ENCODE data around the gene HACE1.

Gene HACE1

GRCh38 chr6:104685871-104686549 lies 173.7 kb downstream of the HACE1 start:
- no peak for DNase-seq (ENCODE audit: low read depth)

DNA sequence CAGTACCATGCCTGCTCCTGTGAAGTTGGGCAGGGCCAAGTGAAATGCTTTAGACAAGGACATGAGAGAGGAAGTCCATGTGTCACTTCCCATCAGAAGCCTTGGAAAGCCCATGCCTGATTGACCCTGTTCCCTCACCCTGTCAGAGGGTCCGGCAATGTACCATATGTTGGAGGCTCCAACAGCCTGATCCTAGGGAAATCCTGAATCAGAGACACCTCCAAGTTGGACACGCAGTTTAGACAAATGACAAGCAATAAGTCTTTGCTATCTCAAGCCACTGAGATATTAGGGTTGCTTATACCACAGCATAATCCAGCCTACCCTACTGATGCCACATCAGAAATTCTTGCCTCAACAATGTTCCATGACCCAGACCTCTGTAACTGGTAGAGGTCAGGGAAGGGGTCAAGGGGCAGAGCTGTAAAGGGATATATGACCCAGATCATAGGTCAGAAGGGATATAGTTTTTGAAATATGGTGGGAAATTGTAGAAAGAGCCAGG lies 174.8 kb downstream of the HACE1 start:
- DNase-seq (ENCODE audit: low read depth): no peak

DNA sequence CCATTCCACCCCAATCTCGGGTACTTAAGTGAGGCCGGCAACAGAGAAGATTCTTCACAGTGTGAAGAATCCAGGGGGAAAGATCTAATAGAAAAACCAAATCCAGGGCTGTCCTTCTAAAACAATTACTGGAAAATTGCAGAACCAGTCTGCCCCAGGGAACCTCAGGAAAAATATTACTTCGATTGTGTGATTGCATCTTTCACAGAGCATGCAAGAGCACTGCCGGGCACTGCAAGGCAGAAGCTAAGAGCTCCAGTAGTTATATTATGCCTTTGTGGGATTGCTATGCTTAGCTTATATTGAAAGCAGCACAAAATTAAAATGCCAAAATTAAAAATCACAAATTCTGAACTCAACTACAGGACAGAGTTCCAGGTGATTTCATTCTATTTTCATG lies 175.9 kb downstream of the HACE1 start:
- DNase-seq (ENCODE audit: low read depth): no peak

DNA sequence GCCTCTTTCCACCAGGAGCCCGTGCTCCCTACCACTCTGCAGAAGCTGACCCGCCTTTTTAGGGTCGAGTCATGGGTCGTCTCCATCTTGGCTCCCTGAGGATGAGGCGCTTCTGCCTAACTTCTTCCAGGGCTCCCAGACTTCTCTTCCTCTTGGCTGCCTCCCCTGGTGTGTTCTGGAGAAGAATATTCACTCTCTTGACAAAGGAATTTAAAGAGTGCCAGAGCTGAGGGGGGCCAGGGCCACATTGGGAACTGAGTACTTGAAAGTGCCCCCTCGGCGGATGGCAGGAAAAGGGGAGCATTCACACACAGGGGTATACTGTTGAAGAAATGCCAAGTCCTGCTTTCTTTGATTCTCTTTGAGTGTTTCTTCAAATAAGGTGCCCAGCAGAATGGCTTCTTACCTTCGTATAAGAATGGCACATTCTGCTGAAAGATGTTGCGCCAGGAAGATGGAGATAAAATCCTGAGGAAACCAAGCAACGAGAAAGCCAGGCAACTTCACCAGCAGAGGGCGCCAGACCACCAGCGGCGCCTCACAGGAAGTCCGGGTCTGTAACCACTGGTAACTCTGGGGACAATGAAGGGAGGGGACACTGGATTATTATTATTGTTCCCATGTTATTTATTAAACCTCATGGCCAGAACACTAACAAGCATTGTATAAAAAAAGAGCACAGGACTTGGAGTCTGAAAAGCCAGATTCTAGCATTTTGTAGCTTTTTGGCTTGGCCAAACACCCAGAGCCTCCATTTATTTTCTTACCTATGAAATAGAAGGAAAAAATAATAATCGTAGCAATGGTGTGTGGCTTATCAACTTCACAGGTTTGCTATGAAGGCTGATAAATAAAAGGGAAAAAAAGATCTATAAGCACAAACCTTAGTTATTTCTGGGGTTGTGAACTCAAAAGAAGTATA lies 176.7 kb downstream of the HACE1 start:
- peak; percentile 9 for DNase-seq (ENCODE audit: low read depth)

- DNase-seq (ENCODE audit: low read depth): no peak
These were observed 179.2 kb downstream of the HACE1 start for GRCh38 chr6:104680539-104680938.

- no peak for DNase-seq (ENCODE audit: low read depth)
These were observed 179.7 kb downstream of the HACE1 start for GRCh38 chr6:104679971-104680370.
